NCI-H526 treated with DMSO at 0.1 percent for 48 hours (cell line): Measurements from ENCODE around the gene ZBTB22.
"Not testable (repeated sequence)": the region's sequence is repeated elsewhere in the genome, so short reads cannot be mapped to it uniquely, and the experiment has no call there.

Experiments used
- DNase-seq: peaks from one replicate; lab custom pipeline; 2025; lab: John Stamatoyannopoulos, UW

ZBTB22 gene

DNA sequence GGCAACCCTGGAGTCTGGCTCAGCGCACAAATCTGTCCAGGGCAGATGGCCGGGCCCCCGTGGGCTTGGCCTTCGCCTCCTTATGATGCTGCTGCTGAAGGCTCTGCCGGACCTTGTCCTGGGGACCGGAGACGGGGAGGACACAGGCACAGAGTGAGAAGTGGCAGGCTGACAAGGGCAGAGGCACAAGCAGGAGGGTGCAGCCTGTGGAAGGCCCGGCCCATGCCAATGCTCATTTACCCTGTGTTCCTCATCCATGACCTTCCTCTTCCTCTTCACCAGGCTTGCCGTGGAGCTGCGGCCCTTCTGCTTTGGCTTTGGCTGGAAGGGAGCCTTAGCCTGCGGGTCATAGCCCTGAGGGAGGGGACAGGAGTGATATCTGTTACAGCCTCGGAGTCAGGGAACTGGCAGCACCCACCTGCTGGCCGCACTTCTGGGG is 38.3 kb downstream of the ZBTB22 start:
- no peak for DNase-seq

DNA sequence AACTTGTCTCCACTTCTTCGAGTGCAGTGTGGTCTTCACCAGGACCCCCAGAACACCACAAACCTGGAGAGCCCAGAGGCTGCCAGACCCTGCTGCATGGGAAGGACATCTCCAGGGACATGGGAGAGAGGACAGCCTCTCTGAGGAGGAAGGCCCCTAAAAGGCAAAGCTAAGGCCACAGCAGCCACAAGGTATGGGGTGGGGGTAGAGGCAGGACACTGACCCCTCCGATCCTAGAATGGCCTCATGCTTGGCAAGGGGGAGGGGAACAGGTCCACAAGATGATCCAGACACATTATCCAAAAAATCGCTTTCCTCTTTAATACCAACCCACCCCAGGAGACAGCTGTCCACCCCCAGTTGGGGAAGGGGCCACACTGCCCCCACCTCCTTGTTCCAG is 38.7 kb downstream of the ZBTB22 start:
- DNase-seq = no peak

DNA sequence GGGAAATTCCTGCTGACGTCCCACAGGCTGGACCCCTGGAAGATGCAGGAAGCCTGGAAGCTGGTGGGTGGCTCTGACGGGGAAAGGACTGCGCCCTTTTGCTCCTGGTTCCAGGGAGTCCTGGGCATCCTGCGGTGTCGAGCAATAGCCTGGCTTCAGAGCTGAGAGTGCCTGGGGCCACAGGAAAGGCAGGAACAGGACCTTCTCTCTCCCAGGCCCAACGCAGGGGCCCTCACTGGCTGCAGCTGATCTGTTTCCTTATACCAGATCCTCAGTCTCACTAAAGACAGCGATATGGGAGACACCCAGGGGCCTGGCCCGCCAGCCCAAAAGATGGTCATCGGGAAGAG is 39.2 kb downstream of the ZBTB22 start:
- DNase-seq = no peak

DNA sequence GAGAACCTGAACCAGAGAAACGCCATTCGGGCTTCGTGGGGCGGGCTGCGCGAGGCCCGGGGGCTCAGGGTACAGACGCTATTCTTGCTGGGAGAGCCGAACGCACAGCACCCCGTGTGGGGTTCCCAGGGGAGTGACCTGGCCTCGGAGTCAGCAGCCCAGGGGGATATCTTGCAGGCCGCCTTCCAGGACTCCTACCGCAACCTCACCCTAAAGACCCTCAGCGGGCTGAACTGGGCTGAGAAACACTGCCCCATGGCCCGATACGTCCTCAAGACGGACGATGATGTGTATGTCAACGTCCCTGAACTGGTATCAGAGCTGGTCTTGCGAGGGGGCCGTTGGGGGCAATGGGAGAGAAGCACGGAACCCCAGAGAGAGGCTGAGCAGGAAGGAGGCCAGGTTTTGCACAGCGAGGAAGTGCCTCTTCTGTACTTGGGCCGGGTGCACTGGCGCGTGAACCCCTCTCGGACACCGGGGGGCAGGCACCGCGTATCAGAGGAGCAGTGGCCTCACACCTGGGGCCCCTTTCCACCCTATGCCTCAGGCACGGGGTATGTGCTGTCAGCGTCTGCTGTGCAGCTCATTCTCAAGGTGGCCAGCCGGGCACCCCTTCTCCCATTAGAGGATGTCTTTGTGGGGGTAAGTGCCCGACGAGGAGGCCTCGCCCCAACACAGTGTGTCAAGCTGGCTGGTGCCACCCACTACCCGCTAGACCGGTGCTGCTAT is 39.7 kb downstream of the ZBTB22 start:
- DNase-seq = no peak

DNA sequence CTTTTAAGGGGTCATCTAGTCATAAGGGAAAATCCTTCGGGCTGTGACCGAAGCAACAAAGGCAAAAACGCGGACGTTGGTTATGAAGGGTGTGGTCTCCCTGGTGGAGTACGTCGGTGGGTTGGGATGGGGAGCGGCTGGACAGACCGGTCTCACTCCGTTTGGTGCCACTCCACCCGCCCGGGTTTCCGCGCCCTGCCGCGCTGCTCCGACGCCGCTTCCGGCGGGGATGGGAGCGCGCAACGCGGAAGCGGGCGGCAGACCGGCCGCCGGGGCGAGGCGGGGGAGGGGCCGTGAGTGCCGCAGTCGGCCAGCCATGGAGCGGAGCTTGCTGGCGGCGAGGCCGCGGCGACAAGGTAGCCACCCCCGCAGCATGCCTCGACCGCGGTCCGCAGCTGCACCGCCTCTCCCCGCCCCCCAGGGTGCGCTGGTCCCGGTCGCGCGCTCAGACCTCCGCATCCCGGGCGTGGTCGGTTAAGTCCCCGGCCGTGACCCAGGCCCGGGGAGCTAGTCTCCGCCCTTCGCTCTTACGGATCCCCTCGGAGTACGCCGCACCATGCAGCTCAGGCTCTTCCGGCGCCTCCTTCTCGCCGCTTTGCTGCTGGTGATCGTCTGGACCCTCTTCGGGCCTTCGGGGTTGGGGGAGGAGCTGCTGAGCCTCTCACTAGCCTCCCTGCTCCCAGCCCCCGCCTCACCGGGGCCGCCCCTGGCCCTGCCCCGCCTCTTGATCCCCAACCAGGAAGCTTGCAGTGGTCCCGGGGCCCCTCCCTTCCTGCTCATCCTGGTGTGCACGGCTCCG is 40.5 kb downstream of the ZBTB22 start, which contains the start of gene B3GALT4:
B3GALT4 (plus strand) TSS at position 260 of the 799 bp plus-strand sequence; CDS start at position 557, 297 bp downstream.
- DNase-seq = peak; percentile 76

DNA sequence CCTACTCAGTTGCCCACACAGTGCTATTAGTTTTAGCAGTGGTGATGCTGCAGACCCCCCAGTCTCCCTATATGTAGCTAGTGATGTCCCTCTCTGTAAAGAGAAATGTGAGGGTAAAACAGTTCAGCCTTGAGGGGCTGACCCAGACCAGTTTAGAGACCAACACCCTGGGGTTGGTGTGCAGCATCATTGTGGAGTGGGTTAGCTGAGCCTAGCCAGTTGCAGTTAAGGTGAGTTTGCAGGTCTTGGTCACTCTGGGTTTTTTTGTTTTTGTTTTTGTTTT is 41.0 kb downstream of the ZBTB22 start:
- no peak for DNase-seq

DNA sequence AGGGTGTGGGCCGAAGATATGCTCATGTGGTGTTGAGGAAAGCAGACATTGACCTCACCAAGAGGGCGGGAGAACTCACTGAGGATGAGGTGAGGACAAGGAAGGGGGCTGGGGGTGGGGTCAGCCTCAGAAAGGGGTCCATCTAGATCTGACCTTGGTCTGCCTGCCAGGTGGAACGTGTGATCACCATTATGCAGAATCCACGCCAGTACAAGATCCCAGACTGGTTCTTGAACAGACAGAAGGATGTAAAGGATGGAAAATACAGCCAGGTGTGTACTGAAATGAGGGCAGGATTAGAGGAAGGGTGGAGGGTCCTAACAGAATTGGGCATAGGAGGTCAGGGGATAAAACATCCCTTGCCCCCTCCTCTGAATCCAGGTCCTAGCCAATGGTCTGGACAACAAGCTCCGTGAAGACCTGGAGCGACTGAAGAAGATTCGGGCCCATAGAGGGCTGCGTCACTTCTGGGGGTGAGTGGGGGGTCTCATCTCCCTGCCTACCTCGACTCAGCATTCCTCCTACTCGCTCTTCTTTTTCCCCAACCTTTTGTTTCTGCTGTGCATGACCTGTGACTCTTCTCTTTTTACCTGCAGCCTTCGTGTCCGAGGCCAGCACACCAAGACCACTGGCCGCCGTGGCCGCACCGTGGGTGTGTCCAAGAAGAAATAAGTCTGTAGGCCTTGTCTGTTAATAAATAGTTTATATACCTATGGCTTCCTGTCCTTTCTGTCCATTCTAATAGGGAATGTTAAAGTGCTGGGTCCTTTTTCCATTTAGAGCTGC is 41.6 kb downstream of the ZBTB22 start:
- not testable (repeated sequence) for DNase-seq

DNA sequence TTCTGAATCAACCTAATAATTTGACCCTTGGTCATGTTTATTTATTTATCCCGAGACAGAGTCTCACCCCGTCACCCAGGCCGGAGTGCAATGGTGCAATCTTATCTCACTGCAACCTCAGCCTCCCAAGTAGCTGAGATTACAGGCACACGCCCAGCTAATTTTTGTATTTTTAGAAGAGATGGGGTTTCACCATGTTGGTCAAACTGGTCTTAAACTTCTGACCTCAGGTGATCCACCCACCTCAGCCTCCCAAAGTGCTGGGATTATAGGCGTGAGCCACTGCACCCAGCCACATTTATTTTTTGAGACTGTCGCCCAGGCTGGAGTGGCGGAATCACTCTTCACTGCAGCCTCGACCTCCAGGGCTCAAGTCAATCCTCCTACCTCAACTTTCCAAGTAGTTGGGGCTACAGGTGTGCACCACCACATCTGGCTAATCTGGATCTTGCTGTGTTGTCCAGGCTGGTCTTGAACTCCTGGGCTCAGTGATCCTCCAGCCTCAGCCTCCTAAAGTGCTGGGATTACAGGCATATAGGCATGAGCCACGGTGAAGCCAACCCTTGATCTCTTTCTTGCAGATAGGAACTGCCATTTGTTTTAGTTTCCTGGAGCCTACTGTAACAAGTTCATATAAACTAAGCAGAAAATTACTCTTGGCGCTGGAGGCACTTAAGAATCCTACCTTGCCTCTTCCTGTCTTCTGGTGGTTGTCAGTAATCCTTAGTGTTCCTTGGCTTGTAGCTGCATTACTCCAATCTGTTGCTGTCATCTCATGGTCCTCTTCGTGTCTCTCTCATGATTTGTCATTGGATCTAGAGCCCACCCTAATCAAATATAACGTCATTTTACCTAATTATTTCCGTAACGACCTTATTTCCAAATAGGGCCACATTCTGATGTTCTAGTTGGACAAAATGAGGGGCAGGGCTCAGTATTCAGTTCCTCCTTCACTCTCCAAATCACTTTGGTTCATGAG is 43.3 kb downstream of the ZBTB22 start:
- no peak for DNase-seq

DNA sequence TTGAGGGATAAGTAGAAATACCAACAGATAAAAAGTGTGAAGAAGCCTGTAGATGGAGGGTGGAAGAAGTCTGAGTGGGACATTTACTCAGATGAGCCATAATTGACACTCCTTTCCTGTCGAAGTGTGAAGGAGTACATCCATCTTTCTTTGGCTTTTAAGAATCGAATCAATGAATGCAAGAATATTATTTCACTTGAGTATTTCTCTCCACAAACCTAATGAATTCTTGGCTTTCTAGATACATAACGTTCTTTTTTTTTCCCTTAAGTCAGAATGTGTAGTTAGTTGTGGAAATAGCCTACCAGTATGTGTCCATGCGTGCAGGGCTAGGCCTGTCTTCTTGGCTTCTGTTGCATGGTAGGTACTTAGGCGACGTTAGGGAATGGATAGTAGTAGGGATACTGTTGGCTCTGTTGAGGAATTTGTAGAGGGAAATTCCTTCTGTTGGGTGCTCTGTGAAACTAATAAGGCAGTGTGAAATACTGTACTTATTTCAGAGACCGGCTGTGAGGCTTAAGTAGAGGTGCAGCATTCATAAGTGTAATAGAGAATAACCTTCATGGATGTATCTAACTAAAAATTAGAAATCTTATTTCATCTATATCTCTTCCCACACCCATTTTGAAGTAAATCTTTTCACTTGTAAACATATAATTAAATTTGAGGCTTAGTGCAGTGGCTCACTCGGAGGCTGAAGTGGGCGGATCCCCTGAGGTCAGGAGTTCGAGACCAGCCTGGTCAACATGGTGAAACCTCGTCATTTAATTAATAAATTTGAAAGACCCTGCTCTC is 44.2 kb downstream of the ZBTB22 start:
- no peak for DNase-seq

DNA sequence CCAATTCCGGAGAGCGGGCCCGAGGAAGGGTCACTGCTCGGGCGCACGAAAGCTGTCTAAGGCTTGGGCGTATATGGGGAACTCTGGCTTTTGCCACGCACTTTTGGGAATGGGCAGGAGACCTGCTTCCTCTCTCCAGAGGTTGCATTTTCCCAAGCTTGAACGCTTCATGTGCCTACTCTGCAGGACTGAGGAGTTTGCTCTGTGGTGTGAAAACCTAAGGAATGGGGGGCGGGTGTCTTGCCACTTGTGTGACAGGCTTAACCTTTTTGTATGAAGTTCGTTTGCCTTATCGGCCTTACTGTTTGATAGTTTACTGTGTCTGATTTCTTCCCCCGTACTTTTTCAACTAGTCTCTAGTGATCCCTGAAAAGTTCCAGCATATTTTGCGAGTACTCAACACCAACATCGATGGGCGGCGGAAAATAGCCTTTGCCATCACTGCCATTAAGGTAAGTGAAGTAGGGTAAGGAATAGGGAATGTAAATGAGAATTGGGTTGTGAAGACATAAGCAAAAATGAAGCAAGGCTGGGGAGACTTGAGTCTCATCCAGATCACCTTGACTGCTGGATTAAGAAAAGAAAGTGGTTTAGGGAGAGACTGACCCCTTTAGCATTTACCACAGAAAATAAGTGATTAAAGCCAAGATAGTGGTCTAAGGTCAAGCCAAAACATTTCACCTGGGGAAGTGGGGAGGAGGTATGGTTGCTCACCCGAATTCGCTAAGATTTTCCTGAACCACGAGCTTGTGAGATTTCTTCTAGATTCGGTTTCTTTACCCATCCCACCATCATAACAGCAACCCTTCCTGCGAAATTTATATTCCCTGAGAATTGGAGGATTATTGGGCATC is 45.0 kb downstream of the ZBTB22 start:
- no peak for DNase-seq

DNA sequence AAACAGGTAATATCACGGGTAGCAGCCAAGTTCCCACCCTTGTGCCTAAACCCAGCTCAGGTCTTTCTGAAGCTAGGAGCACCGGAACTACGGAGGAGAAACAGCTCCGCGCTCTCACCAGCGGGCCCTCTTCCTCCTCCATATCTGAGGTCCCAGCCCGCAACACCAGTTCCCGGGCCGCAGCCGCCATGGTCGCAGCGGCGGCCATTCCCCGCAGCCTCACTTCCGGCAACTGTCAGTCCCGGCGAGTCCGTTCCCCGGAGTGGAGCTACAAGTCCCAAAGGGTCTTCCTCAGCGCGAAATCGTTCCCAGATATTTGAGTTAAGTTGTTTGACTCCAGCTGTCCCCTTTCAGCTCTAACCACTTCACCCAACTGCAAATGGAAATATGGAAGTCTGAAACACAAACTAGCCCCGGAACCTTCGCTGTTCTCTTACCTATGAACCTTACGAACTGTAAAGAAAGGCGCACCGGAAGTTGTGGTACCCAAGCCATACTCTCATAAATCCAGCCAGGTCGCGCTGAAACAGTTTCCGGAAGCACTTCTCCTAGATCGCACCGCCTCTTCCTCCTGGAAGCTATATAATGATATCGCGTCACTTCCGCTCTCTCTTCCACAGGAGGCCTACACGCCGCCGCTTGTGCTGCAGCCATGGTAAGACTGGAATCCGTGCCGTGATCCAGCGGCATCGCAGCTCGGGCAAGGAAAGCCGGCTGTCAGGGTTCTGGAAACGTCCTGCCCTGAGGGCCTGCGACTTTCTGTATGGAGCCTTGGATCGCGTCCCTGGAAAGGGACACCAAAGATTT is 45.9 kb downstream of the ZBTB22 start, which contains the start of the genes RPS18 and VPS52:
RPS18 (plus strand) TSS at position 608 of the 807 bp plus-strand sequence; CDS start at position 653, 45 bp downstream.
VPS52 (minus strand) TSS at position 409 of the 807 bp plus-strand sequence; CDS start at position 208, 201 bp downstream.
- DNase-seq = peak; percentile 97

DNA sequence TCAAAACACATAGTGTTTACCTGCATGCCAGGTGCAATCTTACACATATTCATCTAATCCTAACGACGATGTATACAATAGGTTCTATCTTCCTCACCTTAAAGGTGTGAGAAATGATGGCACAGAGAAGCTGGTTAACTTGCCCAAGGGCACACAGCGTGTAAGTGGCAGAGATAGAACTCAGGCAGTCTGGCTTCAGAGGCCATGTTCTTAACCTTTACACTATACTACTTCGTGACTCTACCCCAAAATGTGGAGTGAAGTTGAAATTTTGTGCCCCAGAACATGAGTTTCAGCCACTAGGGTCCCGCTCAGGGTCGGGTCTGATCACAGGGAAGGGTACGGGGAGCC is 46.5 kb downstream of the ZBTB22 start:
- DNase-seq = no peak
